Gastrocnemius medialis (tissue), 4 donors: ENCODE data around the gene GFM2. TPM values are rescaled to one million over a fixed set of nuclear protein-coding genes. Genes with fewer than 3 reads are reported as not detected.
"Not testable (repeated sequence)": the region's sequence is repeated elsewhere in the genome, so short reads cannot be mapped to it uniquely, and the experiment has no call there.

ENCODE experiments used
- ATAC-seq, 2 donors: fragments of 150-250 bp; one replicate each; pipeline ENCODE4 v1.9.1; 2016
- DNase-seq, 2 donors: peaks; one replicate each; pipeline ENCODE4 v3.0.0-alpha.2; 2019
- H3K27ac ChIP-seq, 4 donors: fragments of 200-600 bp; sonication (generic); 1 replicate in 1 of 4; 2 replicates in 3 of 4; pipeline ENCODE4 v1.5.1; 2016 to 2018; ENCODE audit warnings: mild to moderate bottlenecking in 2 of 4, moderate library complexity in 1 of 4
- H3K27me3 ChIP-seq, 3 donors: fragments of 200-600 bp; sonication (generic) in 2 of 3; 1 replicate in 1 of 3; 2 replicates in 2 of 3; pipeline versions ENCODE4 v1.5.1 to v1.6.0; 2016 to 2019; ENCODE audit warnings: mild to moderate bottlenecking in 1 of 3, moderate library complexity in 1 of 3
- H3K36me3 ChIP-seq, 2 donors: fragments of 200-600 bp; sonication (generic) in 1 of 2; one replicate each; pipeline ENCODE4 v1.5.1; 2017 to 2018
- H3K4me1 ChIP-seq, 2 donors: fragments of 200-600 bp; sonication (generic) in 1 of 2; one replicate each; pipeline ENCODE4 v1.5.1; 2016 to 2017; ENCODE audit warnings: mild to moderate bottlenecking in 2 of 2
- H3K4me3 ChIP-seq, 4 donors: fragments of 200-600 bp; sonication (generic) in 3 of 4; 1 replicate in 1 of 4; 2 replicates in 3 of 4; pipeline ENCODE4 v1.5.1; 2016 to 2019; ENCODE audit warnings: mild to moderate bottlenecking in 2 of 4
- H3K9me3 ChIP-seq, 3 donors: fragments of 200-600 bp; sonication (generic) in 2 of 3; 1 replicate in 1 of 3; 2 replicates in 2 of 3; pipeline ENCODE4 v1.5.1; 2016 to 2019
- POLR2A ChIP-seq, 2 donors: fragments of 450-650 bp; IDR thresholded peaks; one replicate each; pipeline ENCODE4 v1.6.1; 2017; ENCODE audit warnings: antibody characterized with exemption in 2 of 2, mild to moderate bottlenecking in 2 of 2, moderate library complexity in 2 of 2
- in situ Hi-C, 4 donors: fragments of 200-750 bp; cut with MboI; loops; one replicate each; pipeline versions ENCODE4 v1.15.0 to v1.8.0; 2017; ENCODE audit warnings: low sequenced_read_pairs in 4 of 4
- intact Hi-C: fragments of 100-400 bp; cut with DNase I; formaldehyde crosslinking; loops from one replicate; pipeline ENCODE4 v1.15.1; 2023; ENCODE audit warnings: low total_unique reads
- total RNA-seq, 4 donors: library from RNA; depleted of rRNA; stranded (reverse); fragments of >200 nt; gene quantifications; one replicate each; pipeline versions ENCODE4 v1.1.0 to v1.2.3, GENCODE V29; 2016
- TF ChIP-seq, protein P1 (sequence below), 5 experiments: fragments of 450-650 bp in 3 of 5; fragments of 200-600 bp in 2 of 5; sonication (generic) in 2 of 5; IDR thresholded peaks in 4 of 5; conservative IDR thresholded peaks in 1 of 5; 1 replicate in 4 of 5; 2 replicates in 1 of 5; pipeline ENCODE4 v1.5.1; 2016 to 2019; ENCODE audit warnings: antibody characterized with exemption in 5 of 5, mild to moderate bottlenecking in 3 of 5, moderate library complexity in 3 of 5

Gene GFM2
- total RNA-seq, 4 donors from 2014 or later: 19.4 to 25.6 (median 23.8) TPM

DNA sequence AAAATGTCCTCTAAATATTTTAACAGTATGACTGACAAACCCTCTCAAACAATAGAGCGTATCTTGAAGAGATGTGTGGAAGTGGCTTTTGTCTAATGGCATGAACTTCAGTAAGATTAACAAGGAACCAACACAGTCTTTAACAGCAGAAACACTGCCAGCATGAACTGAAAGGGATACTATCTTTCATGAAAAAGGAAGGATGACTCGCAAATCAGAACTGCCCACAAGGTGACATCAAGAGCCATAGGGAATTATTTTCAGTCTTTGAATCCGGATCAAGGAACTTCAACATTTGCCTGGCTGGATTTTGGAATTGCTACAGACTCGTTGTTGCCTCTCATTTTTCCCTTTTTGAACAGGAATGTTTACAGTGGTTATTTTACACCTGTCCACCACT lies 87.0 kb downstream of the GFM2 start:
- no peak for TF ChIP-seq POLR2A (IDR thresholded peaks at IDR 0.05)
- TF ChIP-seq, protein P1, sequence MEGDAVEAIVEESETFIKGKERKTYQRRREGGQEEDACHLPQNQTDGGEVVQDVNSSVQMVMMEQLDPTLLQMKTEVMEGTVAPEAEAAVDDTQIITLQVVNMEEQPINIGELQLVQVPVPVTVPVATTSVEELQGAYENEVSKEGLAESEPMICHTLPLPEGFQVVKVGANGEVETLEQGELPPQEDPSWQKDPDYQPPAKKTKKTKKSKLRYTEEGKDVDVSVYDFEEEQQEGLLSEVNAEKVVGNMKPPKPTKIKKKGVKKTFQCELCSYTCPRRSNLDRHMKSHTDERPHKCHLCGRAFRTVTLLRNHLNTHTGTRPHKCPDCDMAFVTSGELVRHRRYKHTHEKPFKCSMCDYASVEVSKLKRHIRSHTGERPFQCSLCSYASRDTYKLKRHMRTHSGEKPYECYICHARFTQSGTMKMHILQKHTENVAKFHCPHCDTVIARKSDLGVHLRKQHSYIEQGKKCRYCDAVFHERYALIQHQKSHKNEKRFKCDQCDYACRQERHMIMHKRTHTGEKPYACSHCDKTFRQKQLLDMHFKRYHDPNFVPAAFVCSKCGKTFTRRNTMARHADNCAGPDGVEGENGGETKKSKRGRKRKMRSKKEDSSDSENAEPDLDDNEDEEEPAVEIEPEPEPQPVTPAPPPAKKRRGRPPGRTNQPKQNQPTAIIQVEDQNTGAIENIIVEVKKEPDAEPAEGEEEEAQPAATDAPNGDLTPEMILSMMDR (IDR thresholded peaks at IDR 0.05 in 4 of 5, conservative IDR thresholded peaks at IDR 0.05 in 1 of 5): no peak
- no peak for ATAC-seq
- no peak overlapping the region for H3K27ac ChIP-seq
- H3K27me3 ChIP-seq: no peaks in the 10 kb centered on the region
- intact Hi-C loops: loop anchor here (10.0 kb wide), 1 partner anchor 1115 kb away; the partner anchor contains the start of genes ANKRA2 and UTP15
- in situ Hi-C loops: no loop called here
- DNase-seq: no peak
- no peaks in the 10 kb centered on the region for H3K4me1 ChIP-seq
- H3K4me3 ChIP-seq: no peak overlapping the region
- H3K9me3 ChIP-seq: no peaks in the 10 kb centered on the region
- H3K36me3 ChIP-seq: no peaks in the 10 kb centered on the region

DNA sequence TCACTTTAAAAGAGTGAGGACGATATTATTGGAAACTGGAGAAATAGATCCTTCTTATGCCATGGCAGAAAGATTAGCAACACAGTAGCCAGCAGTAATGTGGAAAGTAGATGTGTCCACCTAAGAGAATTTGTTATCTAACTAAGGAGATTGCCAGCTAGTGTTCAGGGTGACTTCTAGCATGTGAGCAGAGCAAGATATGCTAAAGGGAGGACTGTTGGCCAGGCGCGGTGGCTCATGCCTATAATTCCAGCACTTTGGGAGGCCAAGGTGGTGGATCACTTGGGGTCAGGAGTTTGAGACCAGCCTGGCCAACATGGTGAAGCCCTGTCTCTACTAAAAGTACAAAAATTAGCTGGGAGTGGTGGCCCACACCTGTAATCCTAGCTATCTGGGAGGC lies 87.6 kb downstream of the GFM2 start:
- H3K9me3 ChIP-seq, H3K36me3 ChIP-seq, H3K27me3 ChIP-seq, intact Hi-C loops, DNase-seq, H3K27ac ChIP-seq, ATAC-seq, H3K4me3 ChIP-seq, in situ Hi-C loops, H3K4me1 ChIP-seq: not testable (repeated sequence)

DNA sequence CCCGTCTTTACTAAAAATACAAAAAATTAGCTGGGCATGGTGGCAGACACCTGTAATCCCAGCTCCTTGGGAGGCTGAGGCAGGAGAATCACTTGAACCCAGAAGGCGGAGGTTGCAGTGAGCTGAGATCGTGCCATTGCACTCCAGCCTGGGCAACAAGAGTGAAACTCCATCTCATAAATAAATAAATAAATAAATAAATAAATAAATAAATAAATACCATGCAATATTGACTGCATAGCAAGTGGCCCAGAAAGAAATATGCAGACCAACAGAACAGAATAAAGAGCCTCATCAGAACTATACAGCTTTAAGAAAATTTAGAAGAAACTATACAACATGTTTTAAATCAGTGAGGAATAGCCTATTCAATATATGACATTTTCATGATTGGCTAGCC lies 88.8 kb downstream of the GFM2 start:
- H3K27me3 ChIP-seq, H3K36me3 ChIP-seq, H3K27ac ChIP-seq, H3K4me3 ChIP-seq, ATAC-seq, intact Hi-C loops, H3K9me3 ChIP-seq, H3K4me1 ChIP-seq, DNase-seq, in situ Hi-C loops: not testable (repeated sequence)

DNA sequence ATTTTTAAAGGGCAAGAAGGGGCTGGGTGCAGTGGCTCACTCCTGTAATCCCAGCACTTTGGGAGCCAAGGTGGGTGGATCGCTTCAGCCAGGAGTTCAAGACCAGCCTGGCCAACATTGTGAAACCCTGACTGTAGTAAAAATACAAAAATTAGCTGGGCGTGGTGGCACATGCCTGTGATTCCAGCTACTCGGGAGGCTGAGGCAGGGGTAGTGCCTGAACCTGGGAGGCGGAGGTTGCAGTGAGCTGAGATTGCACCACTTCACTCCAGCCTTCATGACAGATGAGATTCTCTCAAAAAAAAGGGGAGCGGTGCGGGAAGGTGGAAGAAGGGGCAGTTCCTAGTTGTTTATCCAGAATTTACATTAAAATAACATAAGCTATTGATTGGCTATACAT lies 90.5 kb downstream of the GFM2 start:
- DNase-seq, H3K36me3 ChIP-seq, H3K4me3 ChIP-seq, H3K27ac ChIP-seq, ATAC-seq, in situ Hi-C loops, H3K27me3 ChIP-seq, H3K9me3 ChIP-seq, intact Hi-C loops, H3K4me1 ChIP-seq: not testable (repeated sequence)

DNA sequence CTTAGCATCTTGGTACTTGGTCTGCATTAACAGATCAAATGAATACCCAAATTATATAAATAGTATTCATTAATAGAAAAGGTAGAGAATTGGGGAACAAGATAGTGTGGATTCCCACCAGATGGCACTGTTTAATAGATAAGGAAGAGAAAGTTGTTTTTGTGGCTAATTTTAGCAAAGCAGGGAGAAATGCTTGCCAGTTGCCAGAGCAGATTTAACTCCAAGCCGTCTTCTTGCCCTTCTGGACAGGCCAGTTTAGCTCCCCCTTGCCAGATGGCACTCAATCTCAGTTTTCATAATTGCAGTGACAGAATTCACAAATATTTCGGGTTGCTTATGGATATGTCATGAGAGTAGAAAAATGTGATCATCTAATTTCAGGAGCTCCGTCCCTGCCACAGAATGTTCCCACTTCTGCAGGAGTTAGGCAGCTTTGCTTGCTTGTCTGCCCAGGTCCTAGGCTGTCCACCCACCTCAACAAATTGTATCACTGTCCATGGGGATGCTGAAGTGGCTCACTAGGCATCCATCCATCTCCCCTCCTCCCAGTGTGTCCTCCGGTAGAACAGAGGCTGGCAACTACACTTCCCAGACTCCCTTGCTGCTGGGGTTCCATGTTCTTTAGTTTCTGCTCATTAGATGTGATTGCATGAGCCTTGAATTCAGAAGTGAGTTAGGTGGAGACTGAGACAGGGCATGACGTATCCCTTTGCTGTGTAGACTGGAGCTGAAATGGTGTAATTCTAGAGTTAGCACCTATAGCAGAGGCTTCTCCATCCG lies 93.7 kb downstream of the GFM2 start:
- peak; percentile 70 to 79 for ATAC-seq

More for the DNA sequence above, 93.7 kb downstream of the GFM2 start:
- intact Hi-C loops (loop anchor here (5.0 kb wide), 2 partner anchors 244 to 1009 kb away; no protein-coding TSS in a partner anchor), in situ Hi-C loops (loop anchor here in 1 of 4 donors (25.0 kb wide), 1 partner anchor 239 kb away; no protein-coding TSS in a partner anchor)
- DNase-seq: no peak
- Histone ChIP-seq H3K27me3 (no peaks in the 10 kb centered on the region), H3K36me3 (no peaks in the 10 kb centered on the region), H3K9me3 (no peaks in the 10 kb centered on the region), H3K4me3 (peak overlapping the region; percentile 20 to 36 (median 28)), H3K27ac (peak overlapping the region in 3 of 4 donors; percentile 16 to 55 (median 21)), H3K4me1 (peaks cover 0 to 4% of the 10 kb centered on the region in 2 donors)
- TF ChIP-seq, protein P1 (IDR thresholded peaks at IDR 0.05 in 4 of 5, conservative IDR thresholded peaks at IDR 0.05 in 1 of 5): peak in 4 of 5 experiments; percentile 22 to 57 (median 40)
- no peak for TF ChIP-seq POLR2A (IDR thresholded peaks at IDR 0.05)
